Astrocyte of the cerebellum (primary cell): ENCODE results near the gene TRNT1.

ENCODE experiments used
- DNase-seq: peaks from one replicate; pipeline ENCODE4 v3.0.0-alpha.2; 2011; ENCODE audit warnings: low read depth
- H3K4me3 ChIP-seq: 2 replicates; pipeline ENCODE4 v1.5.1; 2011; ENCODE audit warnings: mild to moderate bottlenecking, low read depth, low read length, moderate library complexity
- in situ Hi-C: cut with HindIII; loops from 2 replicates; pipeline ENCODE4 v1.10.0; 2017; ENCODE audit warnings: low sequenced_read_pairs
- TF ChIP-seq, protein P1 (sequence below): IDR thresholded peaks from 2 replicates; pipeline ENCODE4 v1.5.1; 2012; ENCODE audit warnings: low read length, low read depth, moderate library complexity, mild to moderate bottlenecking; ENCODE audit errors: missing control alignments

The TRNT1 gene

DNA sequence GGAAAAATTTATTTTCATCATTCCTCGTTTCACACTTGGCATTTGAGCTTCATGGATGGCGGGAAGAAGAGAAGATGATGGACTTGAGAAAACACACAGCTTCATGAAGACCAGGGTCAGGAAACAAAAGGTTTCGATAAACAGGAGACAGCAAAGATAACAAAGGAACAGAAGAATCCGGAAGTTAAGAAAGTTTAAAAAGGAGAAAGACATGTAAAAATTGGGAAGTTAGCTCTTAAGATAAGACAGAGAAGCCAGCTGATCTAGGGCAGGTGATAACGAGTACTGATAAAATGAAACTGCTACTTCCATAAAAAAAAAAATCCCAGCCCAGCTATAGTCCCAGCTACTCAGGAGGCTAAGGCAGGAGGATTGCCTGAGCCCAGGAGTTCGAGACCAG lies 40.5 kb upstream of the TRNT1 start:
- DNase-seq = no peak
- TF ChIP-seq, protein P1, sequence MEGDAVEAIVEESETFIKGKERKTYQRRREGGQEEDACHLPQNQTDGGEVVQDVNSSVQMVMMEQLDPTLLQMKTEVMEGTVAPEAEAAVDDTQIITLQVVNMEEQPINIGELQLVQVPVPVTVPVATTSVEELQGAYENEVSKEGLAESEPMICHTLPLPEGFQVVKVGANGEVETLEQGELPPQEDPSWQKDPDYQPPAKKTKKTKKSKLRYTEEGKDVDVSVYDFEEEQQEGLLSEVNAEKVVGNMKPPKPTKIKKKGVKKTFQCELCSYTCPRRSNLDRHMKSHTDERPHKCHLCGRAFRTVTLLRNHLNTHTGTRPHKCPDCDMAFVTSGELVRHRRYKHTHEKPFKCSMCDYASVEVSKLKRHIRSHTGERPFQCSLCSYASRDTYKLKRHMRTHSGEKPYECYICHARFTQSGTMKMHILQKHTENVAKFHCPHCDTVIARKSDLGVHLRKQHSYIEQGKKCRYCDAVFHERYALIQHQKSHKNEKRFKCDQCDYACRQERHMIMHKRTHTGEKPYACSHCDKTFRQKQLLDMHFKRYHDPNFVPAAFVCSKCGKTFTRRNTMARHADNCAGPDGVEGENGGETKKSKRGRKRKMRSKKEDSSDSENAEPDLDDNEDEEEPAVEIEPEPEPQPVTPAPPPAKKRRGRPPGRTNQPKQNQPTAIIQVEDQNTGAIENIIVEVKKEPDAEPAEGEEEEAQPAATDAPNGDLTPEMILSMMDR = no peak
- no peak overlapping the region for H3K4me3 ChIP-seq
- in situ Hi-C loops = no loop called here

DNA sequence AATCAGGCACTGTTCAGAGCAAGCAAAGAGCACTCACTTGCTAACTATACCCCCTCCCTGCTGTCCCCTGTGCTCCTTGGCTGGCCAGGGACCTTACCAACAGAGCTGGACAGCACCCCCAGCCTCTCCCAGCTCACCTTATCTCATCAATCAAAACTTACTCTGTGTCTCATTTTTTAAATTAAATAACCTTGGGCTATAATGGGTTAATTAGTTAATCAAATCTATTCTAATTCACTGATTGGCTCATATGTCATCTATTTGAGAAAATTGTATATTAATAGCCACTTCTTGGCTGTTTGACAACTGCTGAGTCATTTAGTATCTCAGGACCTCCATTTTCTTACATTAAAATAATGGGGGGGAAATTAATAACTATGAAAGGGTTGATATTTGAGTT lies 39.5 kb upstream of the TRNT1 start:
- no peak overlapping the region for H3K4me3 ChIP-seq
- TF ChIP-seq, protein P1 = no peak
- DNase-seq = no peak
- in situ Hi-C loops = no loop called here

DNA sequence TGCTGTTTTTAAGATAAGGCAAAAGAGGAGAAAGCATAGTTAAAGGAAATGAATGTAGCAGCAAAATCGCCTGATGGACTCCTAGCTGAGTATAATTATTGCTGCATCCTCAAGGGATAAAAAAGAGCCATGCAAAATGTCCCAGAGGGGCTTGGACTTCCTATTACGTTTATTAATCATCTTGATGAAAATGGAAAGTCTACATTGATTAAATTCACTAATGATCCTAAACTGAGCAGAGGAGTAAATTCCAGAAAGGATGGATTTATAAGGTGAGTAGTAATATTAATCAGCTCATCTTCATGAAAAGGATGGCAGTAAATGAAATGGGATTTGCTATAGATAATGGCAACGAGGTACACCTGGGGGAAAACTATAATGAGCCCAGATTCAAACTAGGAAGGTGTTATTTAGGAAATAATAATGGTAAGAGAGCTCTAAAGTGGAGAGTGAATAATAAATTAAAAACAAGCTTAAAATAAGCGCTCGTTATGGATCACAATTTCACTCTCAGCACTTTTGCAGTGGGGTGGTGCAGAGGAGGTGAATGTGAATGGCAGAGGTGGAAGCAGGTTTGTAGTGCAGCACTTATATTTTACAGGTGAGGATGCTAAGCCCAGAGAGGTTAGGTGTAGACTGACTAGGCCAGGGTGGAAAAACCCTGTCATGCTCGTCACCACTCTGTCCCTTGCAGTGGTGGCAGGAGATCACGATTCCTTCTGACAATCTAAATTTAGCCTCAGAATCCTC lies 38.8 kb upstream of the TRNT1 start:
- TF ChIP-seq, protein P1 = no peak
- H3K4me3 ChIP-seq = no peak overlapping the region
- no peak for DNase-seq
- in situ Hi-C loops = no loop called here

DNA sequence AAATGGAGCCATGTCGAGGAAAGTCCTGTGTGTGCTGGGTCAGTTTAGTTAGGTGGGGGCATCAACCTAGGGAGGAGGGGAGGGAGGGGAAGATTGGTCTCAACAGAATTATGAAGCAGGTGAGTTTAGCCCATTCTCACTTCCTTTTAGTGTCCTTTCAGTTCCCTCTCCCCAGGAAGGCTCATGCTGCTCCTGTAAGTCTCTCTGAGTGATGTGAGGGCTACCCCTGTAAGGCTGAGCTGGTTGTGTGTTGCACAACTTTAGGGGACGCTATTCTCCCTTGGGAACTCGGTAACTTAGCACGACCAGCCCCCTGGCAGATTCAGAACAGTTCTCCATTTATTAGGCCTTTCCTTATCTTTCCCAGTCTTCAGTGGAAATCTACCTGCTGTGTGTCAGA lies 37.7 kb upstream of the TRNT1 start:
- H3K4me3 ChIP-seq = no peak overlapping the region
- DNase-seq = no peak
- TF ChIP-seq, protein P1 = no peak
- in situ Hi-C loops = no loop called here

DNA sequence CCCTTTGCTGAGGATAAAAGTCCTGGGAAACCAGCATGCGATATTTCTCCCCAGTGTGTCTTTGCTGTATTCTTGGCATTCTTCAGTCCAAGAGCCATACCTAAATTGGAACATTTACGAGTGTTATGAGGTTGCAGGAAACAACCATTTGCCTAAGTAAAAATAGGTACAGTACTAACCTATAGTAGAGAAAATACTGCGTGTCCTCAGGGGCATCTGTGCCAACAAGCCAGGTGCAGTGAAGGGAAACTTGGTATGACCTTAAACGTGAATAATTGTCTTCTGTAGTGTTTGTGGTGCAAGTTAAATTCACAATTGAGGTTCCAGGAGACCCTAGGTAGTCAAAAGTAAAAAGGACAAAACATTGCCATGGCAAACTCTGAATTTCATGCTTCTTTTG lies 28.8 kb upstream of the TRNT1 start:
- in situ Hi-C loops = no loop called here
- DNase-seq = no peak
- TF ChIP-seq, protein P1 = no peak
- no peak overlapping the region for H3K4me3 ChIP-seq

DNA sequence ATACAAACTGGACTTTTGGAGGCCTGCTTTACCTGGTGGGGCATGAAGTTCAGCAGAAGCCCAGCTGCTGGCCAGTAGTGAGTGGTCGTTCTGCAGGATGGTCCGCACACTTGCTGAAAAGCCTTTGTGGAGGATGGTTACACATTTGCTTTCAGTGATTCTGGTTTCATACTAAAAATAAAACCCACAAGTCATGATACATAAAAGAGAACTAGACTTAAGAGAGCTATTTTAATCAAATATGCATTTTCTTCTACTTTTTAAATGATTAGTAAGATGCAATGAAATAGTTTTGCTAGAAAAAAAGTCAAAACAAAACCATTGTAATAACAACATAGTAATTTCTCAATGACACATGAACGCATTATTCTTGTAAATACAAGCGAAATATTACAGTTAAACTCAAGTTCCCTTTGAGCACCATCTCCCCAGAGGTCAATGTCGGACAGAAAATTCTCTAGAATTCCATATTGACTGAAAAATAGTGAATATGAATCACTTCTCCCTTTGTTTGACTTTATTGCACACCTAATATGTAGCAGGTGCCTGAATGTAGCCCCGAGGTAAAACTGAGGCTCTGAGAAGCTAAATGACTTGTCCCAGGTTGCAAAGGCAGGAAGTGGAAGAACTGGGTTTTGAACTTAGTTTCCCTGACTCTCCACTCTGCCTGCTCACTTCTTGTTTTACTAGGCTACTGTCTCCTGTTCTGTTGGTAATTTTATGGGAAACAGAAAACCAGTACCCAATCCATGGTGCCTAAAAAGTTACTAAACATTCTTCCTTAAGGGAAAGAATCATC lies 24.9 kb upstream of the TRNT1 start:
- no peak overlapping the region for H3K4me3 ChIP-seq
- TF ChIP-seq, protein P1 = no peak
- DNase-seq = no peak
- in situ Hi-C loops = no loop called here
